OCI-LY1 (cell line): ENCODE data around the gene NKX6-1.

ENCODE experiments used
- H2AFZ ChIP-seq: fragments of 200-600 bp; sonication (generic), shearing (Covaris generic); 2 replicates; pipeline ENCODE4 v1.6.0; 2014; ENCODE audit warnings: antibody characterized with exemption, mild to moderate bottlenecking, low read length
- H3F3A ChIP-seq: fragments of 200-600 bp; sonication (generic), shearing (Covaris generic); 2 replicates; pipeline ENCODE4 v1.6.0; 2014; ENCODE audit warnings: mild to moderate bottlenecking, antibody characterized with exemption, low read length, moderate library complexity; ENCODE audit not compliant: insufficient read depth
- H3K27ac ChIP-seq: fragments of 200-600 bp; sonication (generic); 2 replicates; pipeline ENCODE4 v1.5.1; 2014; ENCODE audit warnings: low read length, mixed run types, mild to moderate bottlenecking, low read depth; ENCODE audit not compliant: poor library complexity, severe bottlenecking
- H3K27me3 ChIP-seq: fragments of 200-600 bp; sonication (generic); 2 replicates; pipeline ENCODE4 v1.6.0; 2014; ENCODE audit warnings: antibody characterized with exemption, mild to moderate bottlenecking, low read length, moderate library complexity; ENCODE audit not compliant: insufficient read depth
- H3K36me3 ChIP-seq: fragments of 200-600 bp; sonication (generic); 2 replicates; pipeline ENCODE4 v1.6.1; 2014; ENCODE audit warnings: mild to moderate bottlenecking, antibody characterized with exemption, low read length, moderate library complexity, mixed read lengths; ENCODE audit not compliant: insufficient read depth
- H3K4me1 ChIP-seq: fragments of 200-600 bp; sonication (generic); 2 replicates; pipeline ENCODE4 v1.5.1; 2014; ENCODE audit warnings: mild to moderate bottlenecking, low read length, moderate library complexity; ENCODE audit not compliant: insufficient read depth, severe bottlenecking
- H3K4me2 ChIP-seq: fragments of 200-600 bp; sonication (generic), shearing (Covaris generic); 2 replicates; pipeline ENCODE4 v1.6.1; 2014; ENCODE audit warnings: low read length
- H3K4me3 ChIP-seq: fragments of 200-600 bp; sonication (generic); 2 replicates; pipeline ENCODE4 v1.5.1; 2014; ENCODE audit warnings: low read length, low read depth, mild to moderate bottlenecking, mixed read lengths; ENCODE audit not compliant: poor library complexity, severe bottlenecking
- H3K79me2 ChIP-seq: fragments of 200-600 bp; shearing (Covaris generic); 2 replicates; pipeline ENCODE4 v1.6.1; 2016; ENCODE audit warnings: mixed run types, low read length, mixed read lengths; ENCODE audit not compliant: insufficient read depth
- H3K9ac ChIP-seq: fragments of 200-600 bp; sonication (generic), shearing (Covaris generic); 2 replicates; pipeline ENCODE4 v1.6.1; 2014; ENCODE audit warnings: mild to moderate bottlenecking, low read length, mixed read lengths
- H3K9me2 ChIP-seq: fragments of 200-600 bp; sonication (generic), shearing (Covaris generic); 2 replicates; pipeline ENCODE4 v1.6.1; 2014; ENCODE audit warnings: low read depth, mild to moderate bottlenecking, low read length, mixed read lengths
- H3K9me3 ChIP-seq: fragments of 200-600 bp; shearing (Covaris generic); 2 replicates; pipeline ENCODE4 v1.6.1; 2014; ENCODE audit warnings: low read length, mixed read lengths
- H4K20me1 ChIP-seq: fragments of 200-600 bp; sonication (generic), shearing (Covaris generic); 2 replicates; pipeline ENCODE4 v1.6.0; 2016; ENCODE audit warnings: mild to moderate bottlenecking, low read length; ENCODE audit not compliant: insufficient read depth
- CTCF ChIP-seq: fragments of 200-600 bp; sonication (generic), shearing (Covaris generic); IDR thresholded peaks from 2 replicates; pipeline ENCODE4 v1.5.1; 2017; ENCODE audit warnings: mild to moderate bottlenecking, antibody characterized with exemption, low read length, moderate library complexity, mixed read lengths
- EZH2 ChIP-seq: fragments of 200-600 bp; sonication (generic), shearing (Covaris generic); IDR thresholded peaks from 2 replicates; pipeline ENCODE4 v1.8.0; 2017; ENCODE audit warnings: borderline replicate concordance, mixed run types, mild to moderate bottlenecking, antibody characterized with exemption, low read length, moderate library complexity, mixed read lengths

The NKX6-1 gene

GRCh38 chr4:84498203-84498934 lies 723 bp downstream of the NKX6-1 start:
- Histone ChIP-seq H3K9ac (no peak overlapping the region), H4K20me1 (no peaks in the 10 kb centered on the region), H3K4me2 (no peak overlapping the region), H3F3A (no peaks in the 10 kb centered on the region), H2AFZ (no peak overlapping the region), H3K4me3 (no peak overlapping the region), H3K79me2 (no peaks in the 10 kb centered on the region), H3K9me3 (no peaks in the 10 kb centered on the region), H3K4me1 (no peaks in the 10 kb centered on the region), H3K27me3 (no peaks in the 10 kb centered on the region), H3K27ac (no peak overlapping the region), H3K9me2 (no peaks in the 10 kb centered on the region), H3K36me3 (no peaks in the 10 kb centered on the region)
- no peak for TF ChIP-seq EZH2
- TF ChIP-seq CTCF = no peak

- Histone ChIP-seq H3K27ac (no peak overlapping the region), H3K79me2 (no peaks in the 10 kb centered on the region), H3F3A (no peaks in the 10 kb centered on the region), H3K36me3 (no peaks in the 10 kb centered on the region), H3K4me2 (no peak overlapping the region), H3K9me2 (no peaks in the 10 kb centered on the region), H4K20me1 (no peaks in the 10 kb centered on the region), H2AFZ (no peak overlapping the region), H3K4me1 (no peaks in the 10 kb centered on the region), H3K4me3 (no peak overlapping the region), H3K9ac (no peak overlapping the region), H3K27me3 (no peaks in the 10 kb centered on the region), H3K9me3 (no peaks in the 10 kb centered on the region)
- TF ChIP-seq CTCF = no peak
- TF ChIP-seq EZH2 = no peak
Measured at GRCh38 chr4:84497504-84498202, 1.4 kb downstream of the NKX6-1 start.

GRCh38 chr4:84496706-84497503 lies 2.2 kb downstream of the NKX6-1 start:
- TF ChIP-seq CTCF (no peak), EZH2 (no peak)
- no peaks in the 10 kb centered on the region for H3K9me3 ChIP-seq
- no peaks in the 10 kb centered on the region for H4K20me1 ChIP-seq
- H3K4me2 ChIP-seq = no peak overlapping the region
- H3K4me3 ChIP-seq = no peak overlapping the region
- H3K27ac ChIP-seq = no peak overlapping the region
- no peaks in the 10 kb centered on the region for H3K4me1 ChIP-seq
- H2AFZ ChIP-seq = no peak overlapping the region
- no peaks in the 10 kb centered on the region for H3K79me2 ChIP-seq
- H3K27me3 ChIP-seq = no peaks in the 10 kb centered on the region
- no peaks in the 10 kb centered on the region for H3K9me2 ChIP-seq
- no peaks in the 10 kb centered on the region for H3F3A ChIP-seq
- H3K36me3 ChIP-seq = no peaks in the 10 kb centered on the region
- H3K9ac ChIP-seq = no peak overlapping the region
